ENCODE results near the gene SSBP2.

Gene SSBP2

DNA sequence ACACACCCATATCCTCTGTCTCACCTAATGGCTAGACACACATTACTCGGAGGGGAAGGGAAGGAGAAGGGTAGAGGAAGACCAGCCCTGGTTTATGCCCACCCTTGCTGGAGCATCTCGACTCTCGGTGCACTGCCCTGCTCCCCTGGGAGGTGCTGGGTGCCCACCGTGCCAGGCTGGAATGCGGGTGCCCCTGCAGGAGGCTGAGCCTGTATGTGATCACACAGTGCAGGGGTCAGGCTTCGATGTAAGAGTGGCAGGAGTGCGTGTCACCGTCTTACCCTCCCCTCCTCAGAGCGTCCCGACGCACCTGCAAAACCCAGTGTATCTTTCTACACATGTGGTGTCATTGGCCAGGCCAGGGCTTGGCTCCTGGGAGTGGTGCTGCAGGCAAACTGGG lies 349.6 kb downstream of the SSBP2 start:
- Histone ChIP-seq H3K4me3 (ENCODE audit: insufficient read depth, low read depth, low read length, poor library complexity, severe bottlenecking) (no peak overlapping the region), H3K4me1 (ENCODE audit: control insufficient read depth, insufficient read depth, low read length, poor library complexity, severe bottlenecking) (no peaks in the 10 kb centered on the region), H3K27ac (ENCODE audit: insufficient read depth, low read length, poor library complexity, severe bottlenecking) (no peak overlapping the region), H3K36me3 (ENCODE audit: control insufficient read depth, insufficient read depth, low read length) (no peaks in the 10 kb centered on the region), H3K27me3 (replicated peaks; ENCODE audit: control insufficient read depth, insufficient read depth, low read length, poor library complexity, severe bottlenecking) (peaks cover 4% of the 10 kb centered on the region), H3K9me3 (ENCODE audit: control insufficient read depth, low read length) (no peaks in the 10 kb centered on the region)
- DNase-seq, result no peak

DNA sequence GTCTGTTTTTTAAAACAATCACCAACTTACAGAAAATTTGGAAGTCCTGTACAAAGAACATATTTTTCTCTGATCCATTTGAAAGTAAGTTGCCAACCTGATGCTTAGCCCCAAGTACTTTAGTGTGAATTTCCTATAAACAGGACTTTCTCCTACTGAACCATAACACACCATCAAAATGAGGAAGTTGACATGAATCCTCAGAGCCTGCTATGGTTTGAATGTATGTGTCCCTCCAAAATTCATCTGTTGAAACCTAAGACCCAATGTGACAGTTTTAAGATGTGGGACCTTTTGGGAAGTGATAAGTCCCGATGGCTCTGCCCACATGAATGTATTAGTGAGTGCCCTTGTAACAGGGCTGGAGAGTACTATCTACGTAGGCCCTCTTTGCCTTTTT lies 350.5 kb downstream of the SSBP2 start:
- peaks cover 4% of the 10 kb centered on the region for H3K27me3 ChIP-seq (replicated peaks; ENCODE audit: control insufficient read depth, insufficient read depth, low read length, poor library complexity, severe bottlenecking)
- H3K9me3 ChIP-seq (ENCODE audit: control insufficient read depth, low read length), result no peaks in the 10 kb centered on the region
- H3K4me3 ChIP-seq (ENCODE audit: insufficient read depth, low read depth, low read length, poor library complexity, severe bottlenecking), result no peak overlapping the region
- no peak for DNase-seq
- no peak overlapping the region for H3K27ac ChIP-seq (ENCODE audit: insufficient read depth, low read length, poor library complexity, severe bottlenecking)
- no peaks in the 10 kb centered on the region for H3K36me3 ChIP-seq (ENCODE audit: control insufficient read depth, insufficient read depth, low read length)
- H3K4me1 ChIP-seq (ENCODE audit: control insufficient read depth, insufficient read depth, low read length, poor library complexity, severe bottlenecking), result no peaks in the 10 kb centered on the region

DNA sequence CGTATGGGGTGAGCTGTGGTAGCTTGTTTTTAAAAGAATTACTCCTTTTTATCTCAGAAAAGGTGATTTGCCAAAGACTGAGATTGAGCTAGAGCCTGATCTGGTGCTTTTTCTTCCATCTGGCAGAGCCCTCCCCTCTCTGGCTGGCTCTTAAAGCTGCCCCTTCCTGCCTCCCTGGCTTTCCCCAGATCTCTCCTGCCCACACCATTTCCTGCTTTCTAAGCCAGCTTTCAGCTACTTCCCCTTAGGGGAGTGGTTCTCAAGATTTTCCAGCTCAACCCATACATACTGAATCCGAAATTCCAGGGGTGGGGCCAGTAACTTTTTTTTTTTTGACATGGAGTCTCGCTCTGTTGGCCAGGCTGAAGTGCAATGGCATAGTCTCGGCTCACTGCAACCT lies 352.2 kb downstream of the SSBP2 start:
- Histone ChIP-seq H3K4me3 (ENCODE audit: insufficient read depth, low read depth, low read length, poor library complexity, severe bottlenecking) (no peak overlapping the region), H3K9me3 (ENCODE audit: control insufficient read depth, low read length) (no peaks in the 10 kb centered on the region), H3K36me3 (ENCODE audit: control insufficient read depth, insufficient read depth, low read length) (no peaks in the 10 kb centered on the region), H3K27me3 (replicated peaks; ENCODE audit: control insufficient read depth, insufficient read depth, low read length, poor library complexity, severe bottlenecking) (peaks cover 5% of the 10 kb centered on the region), H3K27ac (ENCODE audit: insufficient read depth, low read length, poor library complexity, severe bottlenecking) (no peak overlapping the region), H3K4me1 (ENCODE audit: control insufficient read depth, insufficient read depth, low read length, poor library complexity, severe bottlenecking) (peaks cover 1% of the 10 kb centered on the region)
- DNase-seq, result no peak

DNA sequence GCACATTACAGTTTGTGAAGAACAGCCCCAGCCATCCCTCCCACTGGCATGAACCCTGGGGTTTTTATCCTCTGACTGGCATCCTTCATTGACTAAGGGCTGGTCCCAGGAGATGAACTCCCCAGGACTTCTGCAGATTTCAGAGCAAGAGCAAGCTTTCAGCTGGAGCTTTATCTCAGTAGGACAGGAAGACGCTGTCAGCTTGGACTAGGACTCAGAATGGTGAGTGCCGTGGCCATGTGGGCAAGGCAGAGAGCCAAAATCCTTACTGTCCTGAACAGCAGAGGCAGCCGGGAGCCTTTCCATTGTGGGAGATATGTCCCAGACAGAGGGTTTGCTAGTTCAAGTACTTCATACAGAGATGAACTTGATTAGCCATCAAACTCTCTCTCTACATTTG lies 353.7 kb downstream of the SSBP2 start:
- no peak overlapping the region for H3K27ac ChIP-seq (ENCODE audit: insufficient read depth, low read length, poor library complexity, severe bottlenecking)
- peaks cover 5% of the 10 kb centered on the region for H3K4me1 ChIP-seq (ENCODE audit: control insufficient read depth, insufficient read depth, low read length, poor library complexity, severe bottlenecking)
- H3K36me3 ChIP-seq (ENCODE audit: control insufficient read depth, insufficient read depth, low read length), result no peaks in the 10 kb centered on the region
- peaks cover 10% of the 10 kb centered on the region for H3K27me3 ChIP-seq (replicated peaks; ENCODE audit: control insufficient read depth, insufficient read depth, low read length, poor library complexity, severe bottlenecking)
- H3K4me3 ChIP-seq (ENCODE audit: insufficient read depth, low read depth, low read length, poor library complexity, severe bottlenecking), result no peak overlapping the region
- DNase-seq, result no peak
- no peaks in the 10 kb centered on the region for H3K9me3 ChIP-seq (ENCODE audit: control insufficient read depth, low read length)

DNA sequence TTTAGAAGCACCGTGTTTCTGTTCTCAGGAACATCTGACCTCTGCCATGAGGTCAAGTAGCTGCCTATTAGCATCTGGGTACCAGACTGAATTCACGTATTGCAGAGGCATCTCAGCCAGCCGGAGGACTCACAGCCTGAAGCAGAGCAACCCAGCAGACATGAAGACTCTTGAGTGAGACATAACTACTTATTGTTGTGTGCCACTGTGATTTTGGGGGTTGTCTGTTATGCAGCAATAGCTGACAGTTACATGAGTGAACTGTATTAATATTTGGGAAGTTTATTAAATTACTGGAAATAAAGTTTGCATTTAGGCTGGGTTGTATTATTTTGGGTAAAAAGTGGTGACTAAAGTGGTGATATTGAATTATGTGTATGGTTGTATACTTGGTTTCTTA lies 355.6 kb downstream of the SSBP2 start:
- H3K27me3 ChIP-seq (replicated peaks; ENCODE audit: control insufficient read depth, insufficient read depth, low read length, poor library complexity, severe bottlenecking), result peaks cover 19% of the 10 kb centered on the region
- H3K4me1 ChIP-seq (ENCODE audit: control insufficient read depth, insufficient read depth, low read length, poor library complexity, severe bottlenecking), result peaks cover 5% of the 10 kb centered on the region
- H3K36me3 ChIP-seq (ENCODE audit: control insufficient read depth, insufficient read depth, low read length), result no peaks in the 10 kb centered on the region
- no peak overlapping the region for H3K4me3 ChIP-seq (ENCODE audit: insufficient read depth, low read depth, low read length, poor library complexity, severe bottlenecking)
- no peak overlapping the region for H3K27ac ChIP-seq (ENCODE audit: insufficient read depth, low read length, poor library complexity, severe bottlenecking)
- no peaks in the 10 kb centered on the region for H3K9me3 ChIP-seq (ENCODE audit: control insufficient read depth, low read length)
- DNase-seq, result no peak

DNA sequence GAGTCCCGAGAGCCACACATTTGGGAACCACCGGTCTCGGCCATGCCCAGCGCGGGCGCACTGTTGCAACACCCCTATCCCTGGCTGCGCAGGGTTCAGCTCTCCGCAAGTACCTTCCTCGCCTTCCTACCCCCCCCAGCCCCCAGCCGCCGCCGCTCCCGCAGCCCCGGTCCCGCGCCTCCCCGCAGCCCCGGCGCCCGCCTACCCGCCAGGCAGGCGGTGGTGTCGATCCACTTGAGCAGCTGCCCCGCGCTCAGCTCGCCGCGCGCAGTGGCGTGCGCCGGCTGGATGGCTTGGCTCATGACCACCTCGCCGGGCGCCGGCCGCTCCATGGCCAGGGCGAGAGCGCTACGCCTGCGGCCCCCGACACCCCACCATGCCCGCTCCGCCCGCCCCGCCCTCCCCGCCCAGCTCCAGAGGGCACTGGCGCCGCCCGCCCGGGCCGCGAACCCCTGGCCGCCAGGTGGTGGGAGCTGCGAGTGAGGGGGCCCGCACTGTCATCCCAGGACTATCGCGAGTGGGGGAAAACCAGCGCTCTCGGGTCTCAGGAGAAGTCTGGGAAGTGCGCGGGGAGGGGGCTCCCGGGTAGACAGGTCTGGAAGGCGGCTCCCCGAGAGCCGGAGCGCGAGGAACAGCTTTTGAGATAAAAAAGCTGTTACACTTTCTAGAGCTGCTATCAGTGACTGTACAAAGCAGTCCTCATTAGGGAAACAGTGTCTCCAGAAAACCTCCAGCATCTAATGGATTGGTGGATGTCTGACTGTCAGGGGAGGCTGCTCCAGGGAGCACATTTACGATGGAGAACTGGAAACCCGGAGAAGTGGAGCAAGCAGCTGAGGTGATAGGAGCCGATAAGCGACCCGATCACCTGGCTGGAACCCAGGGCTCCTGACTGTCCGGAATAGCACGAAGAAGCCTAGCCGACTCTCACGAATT lies 356.8 kb downstream of the SSBP2 start, which contains the start of gene ACOT12:
TSS of gene ACOT12 (minus strand) at position 352 of the 936 bp plus-strand sequence. CDS start at position 332, 20 bp downstream.
- Histone ChIP-seq H3K27me3 (replicated peaks; ENCODE audit: control insufficient read depth, insufficient read depth, low read length, poor library complexity, severe bottlenecking) (peaks cover 19% of the 10 kb centered on the region), H3K27ac (ENCODE audit: insufficient read depth, low read length, poor library complexity, severe bottlenecking) (no peak within 1 kb of the TSS), H3K4me3 (ENCODE audit: insufficient read depth, low read depth, low read length, poor library complexity, severe bottlenecking) (no peak within 1 kb of the TSS), H3K36me3 (ENCODE audit: control insufficient read depth, insufficient read depth, low read length) (no peaks in the 10 kb centered on the region), H3K4me1 (ENCODE audit: control insufficient read depth, insufficient read depth, low read length, poor library complexity, severe bottlenecking) (peaks cover 5% of the 10 kb centered on the region), H3K9me3 (ENCODE audit: control insufficient read depth, low read length) (no peaks in the 10 kb centered on the region)
- DNase-seq, result no peak

DNA sequence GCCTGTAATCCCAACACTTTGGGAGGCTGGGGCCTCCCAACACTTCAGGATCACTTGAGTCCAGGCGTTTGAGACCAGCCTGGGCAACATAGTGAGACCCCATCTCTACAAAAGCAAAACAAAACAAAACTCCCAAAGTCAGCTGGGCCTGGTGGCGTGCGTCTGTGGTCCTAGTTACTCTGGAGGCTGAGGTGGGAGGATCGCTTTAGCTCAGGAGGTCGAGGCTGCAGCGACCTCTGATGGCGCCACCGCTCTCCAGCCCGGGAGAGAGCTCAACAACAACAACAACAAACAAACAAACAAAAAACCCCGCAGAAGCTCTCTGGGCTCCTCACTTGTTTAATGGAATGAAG lies 357.5 kb downstream of the SSBP2 start:
- peaks cover 19% of the 10 kb centered on the region for H3K27me3 ChIP-seq (replicated peaks; ENCODE audit: control insufficient read depth, insufficient read depth, low read length, poor library complexity, severe bottlenecking)
- H3K9me3 ChIP-seq (ENCODE audit: control insufficient read depth, low read length), result no peaks in the 10 kb centered on the region
- H3K4me3 ChIP-seq (ENCODE audit: insufficient read depth, low read depth, low read length, poor library complexity, severe bottlenecking), result no peak overlapping the region
- DNase-seq, result no peak
- peaks cover 5% of the 10 kb centered on the region for H3K4me1 ChIP-seq (ENCODE audit: control insufficient read depth, insufficient read depth, low read length, poor library complexity, severe bottlenecking)
- H3K27ac ChIP-seq (ENCODE audit: insufficient read depth, low read length, poor library complexity, severe bottlenecking), result no peak overlapping the region
- H3K36me3 ChIP-seq (ENCODE audit: control insufficient read depth, insufficient read depth, low read length), result no peaks in the 10 kb centered on the region

DNA sequence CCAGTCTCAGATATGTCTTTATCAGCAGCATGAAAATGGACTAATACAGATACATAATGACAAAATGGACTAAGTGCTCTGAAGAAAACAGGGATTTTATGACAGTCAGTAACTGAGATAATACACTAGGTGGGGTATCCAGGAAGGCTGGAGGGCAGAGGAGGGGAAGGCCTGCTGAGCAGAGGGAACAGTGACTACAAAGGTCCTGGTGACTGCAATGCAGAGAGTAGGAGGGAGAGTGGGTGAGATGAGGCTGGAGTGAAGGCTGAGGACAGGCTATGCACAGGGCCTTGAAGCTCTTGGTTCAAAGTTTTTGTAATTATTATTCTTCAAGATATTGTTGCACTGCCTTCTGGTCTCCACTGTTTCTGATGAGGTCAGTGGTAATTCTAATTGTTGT lies 361.9 kb downstream of the SSBP2 start:
- H3K4me1 ChIP-seq (ENCODE audit: control insufficient read depth, insufficient read depth, low read length, poor library complexity, severe bottlenecking), result peaks cover 5% of the 10 kb centered on the region
- no peak overlapping the region for H3K4me3 ChIP-seq (ENCODE audit: insufficient read depth, low read depth, low read length, poor library complexity, severe bottlenecking)
- no peak for DNase-seq
- no peak overlapping the region for H3K27ac ChIP-seq (ENCODE audit: insufficient read depth, low read length, poor library complexity, severe bottlenecking)
- no peaks in the 10 kb centered on the region for H3K9me3 ChIP-seq (ENCODE audit: control insufficient read depth, low read length)
- peaks cover 19% of the 10 kb centered on the region for H3K27me3 ChIP-seq (replicated peaks; ENCODE audit: control insufficient read depth, insufficient read depth, low read length, poor library complexity, severe bottlenecking)
- H3K36me3 ChIP-seq (ENCODE audit: control insufficient read depth, insufficient read depth, low read length), result no peaks in the 10 kb centered on the region

DNA sequence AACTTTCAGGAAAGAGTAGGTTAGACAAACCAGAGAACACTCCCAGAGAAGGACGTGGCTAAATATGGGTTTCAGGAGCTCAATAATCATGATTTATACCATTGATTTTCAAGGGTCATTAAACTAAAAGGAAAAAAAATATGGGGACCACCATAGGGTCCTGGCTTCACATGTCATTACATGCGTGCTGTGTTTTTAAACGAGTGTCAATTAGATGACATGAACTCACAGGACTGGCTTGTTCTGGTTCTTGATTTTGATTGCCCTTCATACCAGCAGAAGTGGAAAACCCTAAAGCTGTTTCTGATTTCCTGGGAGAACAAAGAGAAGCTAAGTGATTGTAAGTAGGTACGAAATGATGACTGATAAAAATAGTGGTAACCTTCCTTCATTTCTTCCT lies 362.7 kb downstream of the SSBP2 start:
- Histone ChIP-seq H3K4me3 (ENCODE audit: insufficient read depth, low read depth, low read length, poor library complexity, severe bottlenecking) (no peak overlapping the region), H3K27me3 (replicated peaks; ENCODE audit: control insufficient read depth, insufficient read depth, low read length, poor library complexity, severe bottlenecking) (peaks cover 13% of the 10 kb centered on the region), H3K9me3 (ENCODE audit: control insufficient read depth, low read length) (no peaks in the 10 kb centered on the region), H3K36me3 (ENCODE audit: control insufficient read depth, insufficient read depth, low read length) (no peaks in the 10 kb centered on the region), H3K4me1 (ENCODE audit: control insufficient read depth, insufficient read depth, low read length, poor library complexity, severe bottlenecking) (no peaks in the 10 kb centered on the region), H3K27ac (ENCODE audit: insufficient read depth, low read length, poor library complexity, severe bottlenecking) (no peak overlapping the region)
- DNase-seq, result no peak

DNA sequence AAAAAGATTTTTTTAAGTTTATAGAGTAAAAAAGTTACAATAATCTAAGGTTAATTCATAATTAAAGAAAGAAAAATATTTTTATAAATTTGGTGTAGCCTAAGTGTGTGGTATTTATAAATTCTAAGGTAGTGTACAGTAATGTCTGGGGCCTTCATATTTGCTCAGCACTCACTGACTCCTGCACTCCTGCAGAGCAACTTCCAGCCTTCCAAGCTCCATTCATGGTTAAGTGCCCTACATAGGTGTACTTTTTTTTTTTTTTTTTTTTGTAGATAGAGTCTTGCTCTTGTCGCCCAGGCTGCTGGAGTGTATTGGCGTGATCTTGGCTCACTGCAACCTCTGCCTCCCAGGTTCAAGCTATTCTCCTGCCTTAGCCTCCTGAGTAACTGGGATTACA lies 367.0 kb downstream of the SSBP2 start:
- Histone ChIP-seq H3K27me3 (replicated peaks; ENCODE audit: control insufficient read depth, insufficient read depth, low read length, poor library complexity, severe bottlenecking) (no peaks in the 10 kb centered on the region), H3K27ac (ENCODE audit: insufficient read depth, low read length, poor library complexity, severe bottlenecking) (no peak overlapping the region), H3K4me3 (ENCODE audit: insufficient read depth, low read depth, low read length, poor library complexity, severe bottlenecking) (no peak overlapping the region), H3K36me3 (ENCODE audit: control insufficient read depth, insufficient read depth, low read length) (no peaks in the 10 kb centered on the region), H3K4me1 (ENCODE audit: control insufficient read depth, insufficient read depth, low read length, poor library complexity, severe bottlenecking) (no peaks in the 10 kb centered on the region), H3K9me3 (ENCODE audit: control insufficient read depth, low read length) (no peaks in the 10 kb centered on the region)
- no peak for DNase-seq

Measured in effector memory CD4-positive, alpha-beta T cell (primary cell).